KOPT-K1 (cell line): ENCODE data around the gene TMEM72.

ENCODE experiments used
- H3K27ac ChIP-seq: fragments of 200-600 bp; sonication (generic); 2 replicates; pipeline ENCODE4 v1.5.1; 2016; ENCODE audit warnings: antibody characterized with exemption, mild to moderate bottlenecking, low read depth, low read length; ENCODE audit not compliant: poor library complexity, severe bottlenecking
- H3K36me3 ChIP-seq: fragments of 200-600 bp; sonication (generic); 2 replicates; pipeline ENCODE4 v1.5.1; 2017; ENCODE audit warnings: antibody characterized with exemption, mild to moderate bottlenecking, low read length, moderate library complexity; ENCODE audit not compliant: insufficient read depth
- H3K9me3 ChIP-seq: fragments of 200-600 bp; sonication (generic); 2 replicates; pipeline ENCODE4 v1.5.1; 2017; ENCODE audit warnings: antibody characterized with exemption, low read length, mild to moderate bottlenecking; ENCODE audit not compliant: insufficient read depth, poor library complexity, severe bottlenecking

The TMEM72 gene

DNA sequence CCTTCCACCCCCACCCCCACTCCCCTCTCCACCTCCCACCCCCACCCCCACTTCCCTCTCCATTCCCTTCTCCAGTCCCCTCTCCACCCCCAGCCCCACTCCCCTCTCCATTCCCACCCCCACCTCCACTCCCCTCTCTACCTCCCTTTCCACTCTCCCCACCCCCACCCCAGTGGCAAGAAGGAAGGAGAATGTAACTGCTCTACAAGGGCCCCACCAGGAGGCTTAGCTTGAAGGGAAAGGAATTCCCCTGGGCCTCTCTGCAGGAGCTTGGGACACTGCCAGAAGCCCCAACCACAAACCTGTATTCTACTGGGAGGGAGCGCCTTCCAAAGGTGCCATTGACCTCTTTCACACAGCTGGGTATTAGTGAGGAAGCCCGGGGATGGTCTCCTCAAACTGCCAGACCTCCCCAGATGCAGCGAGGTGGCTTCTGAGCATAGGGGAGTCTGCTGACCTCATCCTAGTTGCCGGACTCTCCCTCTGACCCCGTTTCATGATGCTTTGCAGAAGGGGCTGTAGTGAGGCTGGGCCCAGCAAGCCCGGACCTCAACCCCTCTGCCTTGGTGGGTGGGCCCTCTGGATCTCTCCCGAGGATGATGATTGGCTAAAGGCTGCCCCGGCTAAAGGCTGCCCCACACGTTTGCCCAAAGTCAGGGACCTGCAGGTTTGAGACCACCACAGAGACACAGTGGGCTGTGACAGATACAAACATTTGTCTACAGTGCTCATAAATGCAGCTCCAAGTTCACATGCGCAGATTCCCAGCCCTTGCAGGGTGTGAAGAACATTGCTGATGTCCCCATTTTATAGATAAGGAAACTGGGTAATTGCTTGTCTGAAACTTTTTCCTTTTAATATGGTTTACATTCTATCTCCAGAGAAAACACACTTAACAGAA is 64.5 kb downstream of the TMEM72 start:
- Histone ChIP-seq H3K9me3 (no peaks in the 10 kb centered on the region), H3K36me3 (no peaks in the 10 kb centered on the region), H3K27ac (no peak overlapping the region)

DNA sequence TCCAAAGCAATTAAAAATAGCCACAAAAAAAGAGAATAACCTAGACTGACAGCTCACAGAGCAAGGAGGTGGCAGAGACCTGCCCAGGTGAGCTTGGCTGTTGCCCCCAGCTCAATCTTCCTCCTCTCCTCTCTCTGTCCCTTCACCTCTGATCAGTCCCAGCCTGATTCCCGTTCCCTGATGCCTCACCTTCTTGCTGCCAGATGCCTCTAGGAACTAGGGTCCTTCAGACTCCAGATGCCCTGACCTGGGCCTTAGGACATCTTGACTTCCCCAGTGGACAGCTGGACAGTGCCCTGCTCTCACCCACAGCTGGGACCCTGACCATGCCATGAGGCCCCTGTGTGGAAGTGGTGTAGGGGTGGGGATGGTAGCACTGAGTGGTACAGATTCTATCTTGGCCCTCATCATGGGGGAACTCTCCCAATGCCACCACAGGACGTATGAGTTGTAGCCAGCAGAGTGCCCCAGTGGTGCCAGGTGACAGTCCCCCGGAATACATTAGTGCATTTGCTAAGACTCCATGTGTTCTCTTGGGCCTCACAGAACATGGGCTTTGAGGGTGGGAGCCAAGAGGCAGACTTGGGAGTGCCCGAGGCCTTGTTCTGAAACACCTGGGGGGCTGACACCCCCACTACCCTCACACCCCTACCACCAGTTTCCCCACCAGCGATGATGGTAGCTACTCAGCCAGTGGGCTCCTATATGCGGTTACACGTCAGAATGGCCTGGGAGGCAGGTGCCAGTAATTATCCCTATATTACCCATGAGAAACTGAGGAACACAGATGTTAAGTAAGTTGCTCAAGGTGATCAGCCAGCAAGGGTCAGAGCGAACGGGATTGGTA is 65.4 kb downstream of the TMEM72 start:
- Histone ChIP-seq H3K27ac (no peak overlapping the region), H3K9me3 (no peaks in the 10 kb centered on the region), H3K36me3 (no peaks in the 10 kb centered on the region)

DNA sequence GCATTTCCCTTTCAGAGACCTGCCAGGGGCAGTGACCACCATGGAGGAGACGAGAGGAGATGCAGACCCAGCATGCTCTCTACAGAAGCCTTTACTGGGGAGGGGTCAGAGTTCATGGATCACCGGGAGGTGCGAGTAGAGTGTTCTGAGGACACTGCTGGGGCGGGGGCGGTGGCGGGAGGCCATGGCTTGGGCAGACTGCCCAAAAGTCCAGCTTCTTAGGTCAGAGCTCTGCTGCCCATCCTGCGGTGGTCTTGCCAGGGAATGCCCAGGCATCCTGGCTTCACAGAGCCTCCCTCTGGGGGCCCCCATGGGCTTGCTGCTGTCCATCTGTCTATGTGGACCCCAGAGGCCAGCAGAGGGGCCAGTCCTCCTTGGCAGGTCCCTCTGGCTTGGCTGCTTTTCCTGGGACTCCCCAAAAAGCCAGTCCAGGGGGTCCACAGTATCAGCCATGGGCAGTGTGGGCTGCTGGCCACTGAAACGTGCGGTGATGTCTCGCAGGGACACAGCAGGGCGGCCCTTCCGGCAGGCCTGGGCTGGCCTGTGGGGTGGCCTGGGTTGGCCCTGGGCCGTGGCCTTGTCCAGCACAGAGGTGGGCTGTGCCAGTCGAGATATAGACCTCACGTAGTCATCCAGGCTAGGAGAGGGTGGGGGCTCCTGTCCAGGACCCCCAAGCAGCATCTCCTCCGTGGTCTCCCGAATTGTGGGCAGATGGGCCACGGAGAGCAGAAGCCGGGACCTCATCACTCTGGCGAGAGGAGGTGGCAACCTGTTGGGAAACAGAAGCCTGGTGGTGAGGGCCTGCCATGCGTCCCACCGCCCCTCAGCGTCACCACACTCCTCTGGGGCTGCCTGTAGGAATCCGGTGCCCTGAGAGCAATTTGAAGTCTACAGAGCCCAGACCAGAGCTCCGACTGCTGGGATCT is 66.4 kb downstream of the TMEM72 start:
- H3K9me3 ChIP-seq: no peaks in the 10 kb centered on the region
- H3K27ac ChIP-seq: no peak overlapping the region
- H3K36me3 ChIP-seq: no peaks in the 10 kb centered on the region

DNA sequence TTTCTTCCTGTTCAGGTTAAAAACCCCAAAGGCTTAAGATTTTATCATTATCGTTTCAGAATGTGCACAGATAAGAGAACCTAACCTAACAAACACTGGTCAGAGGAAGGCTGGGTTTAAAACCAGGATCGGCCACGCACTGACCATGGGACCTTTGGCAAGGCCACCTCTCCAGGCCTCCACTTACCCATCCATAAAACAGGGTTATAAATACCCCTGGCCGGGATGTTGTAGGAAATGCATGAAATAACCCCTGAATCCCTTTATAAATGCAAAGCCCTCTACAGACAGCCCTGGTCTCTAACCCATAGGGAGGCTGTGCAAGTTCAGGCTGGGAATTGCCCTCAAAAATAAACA is 67.1 kb downstream of the TMEM72 start:
- Histone ChIP-seq H3K36me3 (no peaks in the 10 kb centered on the region), H3K27ac (no peak overlapping the region), H3K9me3 (no peaks in the 10 kb centered on the region)

DNA sequence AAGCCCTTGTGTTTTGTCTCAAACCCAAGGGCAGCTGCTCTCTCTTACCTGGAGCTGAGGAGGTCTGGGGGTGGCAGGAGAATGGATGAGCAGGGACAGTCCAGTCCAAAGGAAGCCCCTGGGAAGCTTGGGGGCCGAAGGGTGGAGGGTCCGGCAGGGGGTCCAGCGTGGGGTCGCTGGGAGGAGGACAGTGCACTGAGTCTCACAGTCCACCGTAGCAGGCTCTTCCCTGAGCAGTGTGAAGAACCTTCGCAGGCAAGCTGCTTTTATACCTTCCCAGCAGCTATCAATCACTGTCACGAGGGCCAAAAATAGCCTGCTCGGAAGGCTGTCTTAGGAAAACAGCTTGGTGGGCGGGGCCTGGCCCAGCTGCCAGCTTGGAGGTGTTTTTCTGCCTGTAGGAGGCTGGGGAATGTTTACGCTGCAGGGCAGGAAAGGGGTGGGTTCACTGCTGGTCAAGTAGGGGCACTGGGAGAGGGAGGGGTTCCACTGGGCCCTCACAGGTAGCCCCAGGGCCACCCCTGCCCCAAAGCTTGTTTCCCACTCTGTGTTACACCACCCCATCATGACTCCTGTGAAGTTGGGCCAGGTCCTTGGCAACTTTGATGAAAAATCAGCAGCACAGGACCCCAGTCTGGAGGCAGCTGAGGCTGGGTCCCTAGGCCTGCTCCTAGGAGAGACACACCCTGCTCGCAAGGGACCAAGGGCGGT is 67.6 kb downstream of the TMEM72 start, which contains the start of gene DEPP1:
Gene DEPP1, minus strand, starts transcription at position 240 of the 711 bp plus-strand sequence. CDS start 779 bp downstream, outside the sequence.
- Histone ChIP-seq H3K27ac (no peak within 1 kb of the TSS), H3K9me3 (no peaks in the 10 kb centered on the region), H3K36me3 (no peaks in the 10 kb centered on the region)

DNA sequence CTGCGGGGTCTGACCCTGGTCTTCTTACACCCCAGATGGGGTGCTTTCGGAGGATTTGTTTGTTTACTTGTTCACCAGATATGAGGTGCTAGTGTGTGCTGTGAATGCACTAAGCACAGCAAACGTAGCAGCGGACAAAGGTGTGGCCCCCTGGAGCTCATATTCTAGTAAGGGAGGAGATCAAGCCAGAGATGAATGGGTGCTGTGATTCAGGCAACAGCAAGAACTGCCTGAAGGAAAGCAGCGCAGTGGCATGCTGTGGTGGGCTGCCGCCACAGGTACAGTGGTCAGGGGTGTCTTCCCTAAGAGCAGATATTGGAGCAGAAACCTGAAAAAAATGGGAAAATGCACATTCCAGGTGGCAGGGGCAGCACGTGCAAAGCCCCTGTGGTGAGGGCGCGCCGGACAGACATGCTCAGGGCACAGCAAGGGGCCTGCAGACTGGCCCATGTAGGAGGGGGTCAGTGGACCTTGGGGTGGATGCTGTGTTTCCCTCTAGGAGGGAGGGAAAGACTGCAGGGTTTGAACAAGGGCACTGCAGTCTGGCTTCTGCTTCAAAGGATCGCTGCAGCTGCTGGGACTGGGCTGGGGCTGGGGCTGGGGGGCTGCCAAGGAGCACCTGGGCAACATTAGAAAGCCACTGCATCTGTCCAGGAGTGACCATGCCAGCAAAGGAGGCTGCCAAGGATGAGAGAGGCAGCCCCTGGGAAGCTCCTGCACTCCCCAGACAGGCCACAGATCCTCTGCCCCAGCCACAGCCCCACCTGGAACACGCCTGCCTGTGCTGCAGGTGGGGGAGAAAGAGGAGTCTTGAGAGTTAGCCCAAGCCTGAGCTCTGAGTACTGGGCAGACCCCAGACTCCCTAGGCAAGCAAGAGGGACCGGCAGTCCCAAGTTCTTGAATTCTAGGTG is 68.4 kb downstream of the TMEM72 start:
- H3K36me3 ChIP-seq: no peaks in the 10 kb centered on the region
- H3K27ac ChIP-seq: no peak overlapping the region
- H3K9me3 ChIP-seq: no peaks in the 10 kb centered on the region

DNA sequence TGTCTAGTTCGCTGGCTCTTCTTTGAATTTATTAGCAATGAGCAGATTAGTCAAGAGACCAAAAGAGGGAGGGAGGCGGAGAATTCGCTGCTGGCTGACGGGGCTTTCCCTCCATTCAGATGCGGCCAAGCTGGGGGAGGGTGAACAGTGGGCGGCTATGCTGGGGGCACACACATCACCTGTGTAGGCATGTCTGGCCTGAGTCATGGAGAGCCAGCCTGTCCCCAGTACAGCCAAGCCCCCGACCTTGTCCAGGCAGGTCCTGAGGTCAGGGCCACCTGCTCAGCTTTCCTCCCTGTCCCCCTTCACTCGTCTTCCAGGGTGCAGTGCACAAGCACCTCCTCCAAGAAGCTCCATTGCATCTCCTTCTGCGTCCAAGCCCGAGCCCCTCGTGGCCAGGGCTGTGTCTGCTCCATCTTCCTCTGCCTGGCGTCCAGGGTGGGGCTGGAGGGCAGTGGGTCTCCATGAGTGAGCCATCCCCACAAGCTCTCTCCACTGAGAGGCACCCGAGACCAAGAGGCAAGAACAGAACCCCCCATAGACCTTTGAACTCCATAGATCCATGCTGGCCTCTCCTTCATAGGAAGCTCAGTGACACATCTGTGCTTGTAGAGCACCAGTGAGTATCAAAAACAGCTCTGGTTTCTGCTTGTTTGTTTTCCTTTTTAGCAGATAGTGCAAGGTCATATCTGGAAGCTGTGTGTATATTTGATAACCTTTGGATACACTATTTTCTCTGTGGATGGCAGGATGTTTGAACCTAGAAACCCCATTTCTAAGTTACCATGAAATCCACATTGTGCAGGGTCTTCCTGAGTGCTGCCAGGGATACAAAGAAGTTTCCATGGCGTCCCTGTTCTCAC is 69.4 kb downstream of the TMEM72 start:
- no peaks in the 10 kb centered on the region for H3K9me3 ChIP-seq
- H3K27ac ChIP-seq: no peak overlapping the region
- H3K36me3 ChIP-seq: no peaks in the 10 kb centered on the region

DNA sequence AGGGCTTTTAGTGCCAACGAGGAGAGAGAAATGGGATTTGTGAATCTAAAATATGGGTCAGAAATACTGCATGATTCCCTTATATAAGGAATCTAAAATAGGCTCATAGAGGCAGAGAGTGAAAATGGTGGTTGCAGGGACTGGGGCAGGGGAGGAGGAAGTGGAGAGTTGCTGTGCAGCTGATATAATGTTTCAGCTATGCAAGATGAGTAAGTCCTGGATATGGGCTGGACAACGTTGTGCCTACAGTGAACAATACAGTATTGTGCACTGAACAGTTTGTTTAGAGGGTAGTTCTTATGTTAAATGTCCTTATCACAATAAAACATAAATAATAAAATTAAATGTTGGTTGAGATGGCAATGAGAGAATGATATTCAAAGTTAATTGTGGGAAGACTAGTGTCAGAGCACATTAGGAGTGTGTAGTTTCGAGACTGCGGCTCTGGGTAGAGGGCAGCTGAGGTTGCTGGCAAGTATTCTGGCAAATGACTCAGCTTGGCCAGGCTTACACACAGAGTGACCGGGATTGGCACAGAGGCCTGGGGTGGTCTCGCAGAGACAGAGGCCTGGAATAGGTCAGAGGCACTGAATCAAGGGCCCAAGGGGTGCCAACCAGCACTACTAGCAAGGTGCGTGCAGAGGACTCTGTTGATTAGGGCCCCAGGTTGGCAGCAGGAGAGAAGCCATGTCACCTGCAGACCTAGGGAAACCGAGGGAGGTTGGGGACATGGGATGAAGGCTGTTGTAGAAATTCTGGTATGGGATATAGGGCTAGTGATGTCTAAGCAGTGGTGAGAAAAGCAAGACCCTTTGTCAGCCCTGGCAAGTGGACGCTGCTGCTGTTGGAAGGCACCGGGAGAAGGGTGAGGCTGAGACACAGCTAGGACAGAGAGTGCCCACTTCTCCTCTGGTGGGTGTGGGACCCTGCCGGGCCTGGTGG is 70.3 kb downstream of the TMEM72 start:
- no peaks in the 10 kb centered on the region for H3K9me3 ChIP-seq
- no peak overlapping the region for H3K27ac ChIP-seq
- no peaks in the 10 kb centered on the region for H3K36me3 ChIP-seq

DNA sequence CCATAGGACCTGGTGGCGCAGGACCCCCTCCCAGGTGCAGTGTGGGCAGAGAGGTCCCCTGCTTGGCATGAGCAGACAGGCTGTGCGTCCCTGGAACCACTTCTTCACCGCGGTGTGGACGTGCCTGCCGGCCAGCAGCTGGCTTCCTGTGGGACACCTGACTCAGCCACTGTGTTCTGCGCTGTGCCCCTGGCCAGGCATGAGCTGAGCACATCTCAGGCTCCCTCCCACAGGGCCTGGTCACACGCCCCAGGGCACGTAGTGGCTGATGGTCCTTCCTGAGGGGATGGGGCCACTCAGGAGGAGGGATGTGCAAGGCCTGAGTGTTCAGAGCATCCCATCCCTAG is 71.0 kb downstream of the TMEM72 start:
- Histone ChIP-seq H3K9me3 (no peaks in the 10 kb centered on the region), H3K36me3 (no peaks in the 10 kb centered on the region), H3K27ac (no peak overlapping the region)

DNA sequence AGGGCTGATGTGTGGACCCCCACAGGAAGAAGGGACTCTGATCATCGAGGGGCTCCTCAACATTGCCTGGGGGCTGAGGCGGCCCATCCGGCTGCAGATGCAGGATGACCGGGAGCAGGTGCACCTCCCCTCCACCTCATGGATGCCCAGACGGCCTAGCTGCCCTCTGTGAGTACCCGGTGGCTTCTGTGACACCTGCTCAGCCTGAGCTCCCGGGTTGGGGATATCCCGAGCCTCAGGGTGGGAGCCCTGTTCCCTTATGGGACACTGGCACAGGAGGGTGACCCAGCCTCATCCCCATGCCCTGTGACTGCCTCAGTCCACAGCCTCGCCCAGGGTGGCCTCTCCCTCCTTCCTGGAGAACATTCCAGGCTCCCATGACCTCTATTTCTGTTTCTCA is 71.4 kb downstream of the TMEM72 start:
- Histone ChIP-seq H3K27ac (no peak overlapping the region), H3K9me3 (no peaks in the 10 kb centered on the region), H3K36me3 (no peaks in the 10 kb centered on the region)

DNA sequence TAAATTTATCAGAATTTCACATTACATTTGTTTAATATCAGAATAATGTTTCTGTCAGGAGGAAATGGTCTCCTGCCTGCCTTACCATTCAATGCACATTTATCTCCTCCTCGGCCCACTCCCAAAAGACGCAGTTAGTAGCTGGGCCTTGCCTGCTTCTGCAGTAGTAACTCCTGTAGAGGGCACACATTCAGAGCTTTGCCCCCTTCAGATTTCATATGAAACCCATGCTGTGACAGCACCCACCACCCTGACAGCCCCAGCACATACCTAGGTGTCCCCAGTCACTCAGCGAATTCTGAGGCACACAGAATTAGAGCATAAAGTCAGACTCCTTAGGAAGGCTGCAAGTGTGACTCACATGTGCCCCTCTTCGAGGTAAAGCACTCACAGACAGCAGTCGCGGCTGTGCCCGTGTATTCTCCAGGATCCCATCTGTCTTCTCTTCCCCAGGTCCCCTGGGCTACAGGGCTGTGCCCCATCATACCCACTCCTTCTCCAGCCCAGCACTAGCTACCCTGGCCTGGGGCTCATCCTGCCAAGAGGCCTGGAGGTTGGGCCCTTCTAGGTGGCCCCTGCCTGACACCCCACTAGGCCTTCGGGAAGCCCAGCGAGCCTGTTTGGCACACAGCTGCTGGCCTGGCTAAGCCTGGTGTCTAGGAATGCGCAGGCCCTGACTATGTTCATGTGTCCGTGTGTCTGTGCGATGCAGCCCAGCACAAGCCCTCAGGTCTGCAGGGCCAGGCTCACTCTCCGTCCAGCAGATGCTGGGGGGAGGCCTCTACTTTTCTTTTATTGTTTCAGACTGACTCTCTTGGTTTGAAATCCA is 72.1 kb downstream of the TMEM72 start:
- no peak overlapping the region for H3K27ac ChIP-seq
- H3K36me3 ChIP-seq: no peaks in the 10 kb centered on the region
- H3K9me3 ChIP-seq: no peaks in the 10 kb centered on the region
